ENCODE data around the gene ETV6.

The ETV6 gene

GRCh38 chr12:11854011-11854499 is 204.6 kb downstream of the ETV6 start:
- Mint-ChIP-seq H3K27me3 (no peaks in the 10 kb centered on the region), H3K27ac (no peak overlapping the region), H3K9me3 (ENCODE audit: low read depth) (no peaks in the 10 kb centered on the region), H3K4me3 (no peak overlapping the region), H3K4me1 (ENCODE audit: low read depth) (peaks cover 8% of the 10 kb centered on the region), H3K36me3 (peaks cover 32% of the 10 kb centered on the region)

- H3K27me3 Mint-ChIP-seq, result no peaks in the 10 kb centered on the region
- H3K36me3 Mint-ChIP-seq, result peaks cover 36% of the 10 kb centered on the region
- no peak overlapping the region for H3K27ac Mint-ChIP-seq
- H3K9me3 Mint-ChIP-seq (ENCODE audit: low read depth), result no peaks in the 10 kb centered on the region
- H3K4me3 Mint-ChIP-seq, result no peak overlapping the region
- H3K4me1 Mint-ChIP-seq (ENCODE audit: low read depth), result peaks cover 8% of the 10 kb centered on the region
These were observed 206.5 kb downstream of the ETV6 start for GRCh38 chr12:11855983-11856374.

GRCh38 chr12:11856971-11857370 is 207.5 kb downstream of the ETV6 start:
- no peaks in the 10 kb centered on the region for H3K27me3 Mint-ChIP-seq
- peaks cover 33% of the 10 kb centered on the region for H3K36me3 Mint-ChIP-seq
- no peaks in the 10 kb centered on the region for H3K9me3 Mint-ChIP-seq (ENCODE audit: low read depth)
- peaks cover 8% of the 10 kb centered on the region for H3K4me1 Mint-ChIP-seq (ENCODE audit: low read depth)
- H3K4me3 Mint-ChIP-seq, result no peak overlapping the region
- no peak overlapping the region for H3K27ac Mint-ChIP-seq

GRCh38 chr12:11859705-11860425 is 210.4 kb downstream of the ETV6 start:
- Mint-ChIP-seq H3K9me3 (ENCODE audit: low read depth) (no peaks in the 10 kb centered on the region), H3K27ac (no peak overlapping the region), H3K27me3 (no peaks in the 10 kb centered on the region), H3K4me1 (ENCODE audit: low read depth) (peaks cover 5% of the 10 kb centered on the region), H3K4me3 (no peak overlapping the region), H3K36me3 (peaks cover 44% of the 10 kb centered on the region)

DNA sequence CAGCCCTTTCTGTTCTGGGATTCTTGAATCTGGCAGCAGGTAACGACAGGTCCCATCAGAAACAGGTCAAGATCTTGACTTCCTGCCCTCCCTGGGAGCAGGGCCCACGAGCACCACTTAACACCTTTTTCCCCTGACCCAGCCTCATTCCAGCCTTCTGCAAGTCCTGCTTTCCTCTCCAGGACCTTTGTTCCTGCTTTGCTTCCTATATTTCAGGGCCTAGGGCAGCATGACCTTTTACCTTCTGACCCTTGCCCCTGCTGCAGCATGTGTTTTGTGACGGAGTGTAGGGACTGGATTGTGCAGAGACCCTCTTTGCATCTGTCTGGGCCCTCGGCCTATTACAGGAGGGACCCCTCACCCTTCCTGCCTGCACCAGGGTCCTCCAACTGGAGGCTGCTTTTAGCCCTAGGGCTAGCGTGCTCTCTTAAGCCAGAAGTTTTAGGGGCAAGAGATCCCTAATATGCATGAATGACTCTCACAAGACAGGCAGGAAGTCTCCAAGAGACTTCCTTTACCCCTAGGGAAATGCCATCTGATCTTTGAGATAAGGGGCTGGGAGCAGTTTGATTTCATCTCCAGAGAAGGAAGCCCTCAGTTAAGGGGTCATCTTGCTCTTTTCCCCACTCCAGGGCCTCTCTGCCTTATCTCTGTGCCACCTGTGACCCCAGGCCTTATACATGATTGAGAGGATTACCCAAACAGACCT is 211.8 kb downstream of the ETV6 start:
- Mint-ChIP-seq H3K27ac (no peak overlapping the region), H3K4me1 (ENCODE audit: low read depth) (no peaks in the 10 kb centered on the region), H3K4me3 (no peak overlapping the region), H3K36me3 (peaks cover 47% of the 10 kb centered on the region), H3K9me3 (ENCODE audit: low read depth) (peaks cover 4% of the 10 kb centered on the region), H3K27me3 (no peaks in the 10 kb centered on the region)

DNA sequence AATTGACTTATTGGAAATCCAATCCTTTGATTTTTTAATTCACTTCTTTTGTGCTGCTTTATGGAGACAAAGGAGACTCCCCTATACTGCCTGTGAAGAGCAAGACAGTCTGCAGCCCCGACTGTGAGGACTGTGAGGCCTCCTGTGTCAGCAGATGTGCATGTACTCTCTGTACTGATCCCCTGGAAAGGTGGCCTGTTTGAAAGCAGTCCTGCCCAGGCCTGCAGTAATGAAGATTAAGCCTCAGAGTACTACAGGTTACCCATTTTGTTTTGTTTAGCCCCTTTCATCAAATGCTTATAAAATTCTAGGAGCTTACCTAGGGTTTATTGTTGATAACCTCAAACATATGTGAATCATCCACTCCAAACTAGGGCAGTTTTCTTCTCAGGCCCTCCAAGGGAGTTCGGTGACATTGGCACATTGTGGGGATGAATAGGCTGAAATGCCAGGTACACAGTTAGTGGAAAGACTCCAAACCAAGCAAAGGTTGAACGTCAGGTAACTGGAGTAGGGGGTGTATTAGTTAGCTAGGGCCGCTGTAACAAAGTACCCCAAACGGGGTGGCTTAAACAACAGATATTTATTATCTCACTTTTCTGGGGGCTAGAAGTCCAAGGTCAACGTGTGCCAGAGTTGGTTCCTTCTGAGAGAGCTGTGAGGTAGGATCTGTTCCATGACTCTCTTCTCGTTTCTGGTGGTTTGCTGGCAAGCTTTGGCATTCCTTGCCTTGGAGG is 212.6 kb downstream of the ETV6 start:
- Mint-ChIP-seq H3K27ac (no peak overlapping the region), H3K4me3 (no peak overlapping the region), H3K9me3 (ENCODE audit: low read depth) (peaks cover 4% of the 10 kb centered on the region), H3K36me3 (peaks cover 53% of the 10 kb centered on the region), H3K4me1 (ENCODE audit: low read depth) (no peaks in the 10 kb centered on the region), H3K27me3 (no peaks in the 10 kb centered on the region)

DNA sequence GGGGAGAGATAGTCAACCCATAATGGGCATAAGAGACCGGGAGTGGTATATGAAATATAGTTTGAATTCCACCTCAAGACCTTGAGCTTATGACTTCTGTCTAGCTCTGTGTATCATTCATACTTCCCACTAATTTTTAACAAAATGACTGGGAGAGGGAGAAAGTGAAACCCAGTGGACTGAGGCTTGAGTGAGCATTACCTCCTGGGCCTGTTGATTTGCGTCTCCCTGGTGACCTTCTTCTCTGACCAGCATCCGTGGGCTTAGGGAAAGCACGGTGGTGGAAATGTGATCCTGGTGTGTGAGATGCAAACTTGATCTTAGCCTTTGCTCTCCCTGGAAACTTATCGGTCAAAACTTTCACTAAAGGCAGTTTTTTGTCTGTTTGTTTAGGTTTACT is 213.3 kb downstream of the ETV6 start:
- Mint-ChIP-seq H3K27ac (no peak overlapping the region), H3K4me3 (no peak overlapping the region), H3K27me3 (no peaks in the 10 kb centered on the region), H3K4me1 (ENCODE audit: low read depth) (no peaks in the 10 kb centered on the region), H3K36me3 (peaks cover 54% of the 10 kb centered on the region), H3K9me3 (ENCODE audit: low read depth) (peaks cover 4% of the 10 kb centered on the region)

DNA sequence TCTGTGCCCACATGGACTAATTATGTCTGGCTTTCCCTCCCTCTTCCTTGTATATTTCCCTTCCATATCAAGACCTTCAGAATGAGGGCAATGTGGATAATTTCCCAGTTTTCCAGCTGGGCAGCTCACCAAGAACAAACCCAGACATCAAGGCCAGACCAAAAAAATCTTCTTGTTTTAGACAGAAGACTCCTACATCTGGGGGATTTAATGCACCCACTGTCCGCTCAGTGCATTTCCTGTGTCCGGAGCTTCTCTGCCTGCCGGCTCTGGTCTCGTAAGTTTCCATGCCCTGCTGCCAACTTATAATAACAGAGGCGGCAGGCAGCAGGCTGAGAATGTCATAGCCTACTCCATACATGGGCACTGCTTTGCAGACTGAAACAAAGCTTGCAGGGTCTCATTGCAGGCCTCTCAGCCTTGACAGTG is 214.0 kb downstream of the ETV6 start:
- no peak overlapping the region for H3K4me3 Mint-ChIP-seq
- peaks cover 4% of the 10 kb centered on the region for H3K9me3 Mint-ChIP-seq (ENCODE audit: low read depth)
- peaks cover 55% of the 10 kb centered on the region for H3K36me3 Mint-ChIP-seq
- no peaks in the 10 kb centered on the region for H3K4me1 Mint-ChIP-seq (ENCODE audit: low read depth)
- no peaks in the 10 kb centered on the region for H3K27me3 Mint-ChIP-seq
- H3K27ac Mint-ChIP-seq, result no peak overlapping the region

DNA sequence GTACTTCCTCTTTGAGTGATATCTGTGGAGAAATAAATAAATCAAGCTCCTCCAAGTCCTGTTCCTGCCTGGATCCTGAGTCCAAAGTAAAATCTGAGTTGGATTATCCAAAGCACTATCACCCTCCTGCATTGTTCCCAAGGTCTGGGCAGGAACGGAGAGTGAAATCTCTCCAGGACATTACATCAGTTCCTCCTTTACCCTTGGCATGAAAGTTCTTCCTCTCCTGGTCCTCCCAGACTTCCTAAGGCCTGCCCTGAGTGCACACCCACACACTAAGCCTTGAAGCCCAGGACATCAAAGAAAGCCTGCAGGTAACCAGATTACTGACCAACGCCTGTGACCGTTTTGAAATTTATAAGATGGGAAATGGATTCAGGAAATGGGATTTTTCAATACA is 214.5 kb downstream of the ETV6 start:
- Mint-ChIP-seq H3K27me3 (no peaks in the 10 kb centered on the region), H3K4me1 (ENCODE audit: low read depth) (no peaks in the 10 kb centered on the region), H3K27ac (no peak overlapping the region)

GRCh38 chr12:11865824-11866223 is 216.3 kb downstream of the ETV6 start:
- H3K4me3 Mint-ChIP-seq, result no peak overlapping the region
- H3K4me1 Mint-ChIP-seq (ENCODE audit: low read depth), result no peaks in the 10 kb centered on the region
- H3K36me3 Mint-ChIP-seq, result peaks cover 61% of the 10 kb centered on the region
- H3K27ac Mint-ChIP-seq, result no peak overlapping the region
- H3K9me3 Mint-ChIP-seq (ENCODE audit: low read depth), result peaks cover 4% of the 10 kb centered on the region
- H3K27me3 Mint-ChIP-seq, result no peaks in the 10 kb centered on the region

More for the DNA sequence above, 214.5 kb downstream of the ETV6 start:
- Mint-ChIP-seq H3K9me3 (ENCODE audit: low read depth) (peaks cover 4% of the 10 kb centered on the region), H3K36me3 (peaks cover 51% of the 10 kb centered on the region), H3K4me3 (no peak overlapping the region)

- Mint-ChIP-seq H3K4me3 (no peak overlapping the region), H3K9me3 (ENCODE audit: low read depth) (peaks cover 4% of the 10 kb centered on the region), H3K27me3 (no peaks in the 10 kb centered on the region), H3K36me3 (peaks cover 53% of the 10 kb centered on the region), H3K27ac (no peak overlapping the region), H3K4me1 (ENCODE audit: low read depth) (no peaks in the 10 kb centered on the region)
These were observed 218.6 kb downstream of the ETV6 start for GRCh38 chr12:11868027-11868426.

GRCh38 chr12:11869406-11869805 is 219.9 kb downstream of the ETV6 start:
- H3K27me3 Mint-ChIP-seq, result no peaks in the 10 kb centered on the region
- H3K4me3 Mint-ChIP-seq, result no peak overlapping the region
- no peak overlapping the region for H3K27ac Mint-ChIP-seq
- H3K9me3 Mint-ChIP-seq (ENCODE audit: low read depth), result peaks cover 4% of the 10 kb centered on the region
- H3K36me3 Mint-ChIP-seq, result peaks cover 45% of the 10 kb centered on the region
- no peaks in the 10 kb centered on the region for H3K4me1 Mint-ChIP-seq (ENCODE audit: low read depth)

DNA sequence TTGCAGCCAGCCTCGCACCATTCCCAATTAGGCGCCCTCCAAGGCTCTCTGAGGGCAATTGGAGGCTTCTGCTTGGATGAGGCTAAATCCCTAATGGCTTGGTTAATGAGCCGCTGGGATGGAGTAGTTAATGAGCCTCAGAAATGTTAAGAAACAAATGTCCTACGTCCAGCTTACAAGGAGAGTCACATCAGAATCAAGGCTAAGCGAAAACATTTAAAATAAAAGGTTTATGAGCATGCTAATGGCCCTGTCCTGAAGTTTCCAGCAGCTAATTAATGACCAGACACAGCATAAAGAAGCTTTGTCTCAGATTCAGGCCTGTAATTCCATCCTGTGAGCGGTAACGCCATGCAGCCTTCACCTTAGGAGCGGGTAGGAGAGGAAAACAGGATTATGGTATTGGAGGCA is 220.6 kb downstream of the ETV6 start:
- H3K27ac Mint-ChIP-seq, result no peak overlapping the region
- H3K36me3 Mint-ChIP-seq, result peaks cover 40% of the 10 kb centered on the region
- H3K4me3 Mint-ChIP-seq, result no peak overlapping the region
- H3K4me1 Mint-ChIP-seq (ENCODE audit: low read depth), result peaks cover 3% of the 10 kb centered on the region
- H3K9me3 Mint-ChIP-seq (ENCODE audit: low read depth), result peaks cover 4% of the 10 kb centered on the region
- H3K27me3 Mint-ChIP-seq, result no peaks in the 10 kb centered on the region

DNA sequence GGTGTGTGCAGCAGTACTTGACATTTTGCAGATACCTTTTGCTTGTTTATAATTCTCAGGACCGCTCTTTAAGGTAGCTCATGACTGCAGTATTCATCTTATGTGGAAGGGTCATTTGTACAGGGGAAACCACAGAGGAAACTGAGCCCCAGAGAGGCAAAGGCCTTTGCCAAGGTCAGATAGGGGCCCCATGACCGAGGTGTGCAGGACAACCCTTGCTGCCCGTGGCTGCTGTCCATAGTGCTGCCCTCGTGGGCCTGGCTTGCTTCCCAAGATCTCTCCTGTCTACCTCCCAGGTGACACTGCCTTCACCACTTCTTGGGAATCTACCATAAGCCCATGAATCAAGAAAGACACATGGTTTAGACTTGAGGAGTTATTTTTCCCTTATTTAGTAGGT is 222.6 kb downstream of the ETV6 start:
- H3K4me3 Mint-ChIP-seq, result no peak overlapping the region
- H3K36me3 Mint-ChIP-seq, result peaks cover 28% of the 10 kb centered on the region
- H3K27ac Mint-ChIP-seq, result no peak overlapping the region
- H3K27me3 Mint-ChIP-seq, result no peaks in the 10 kb centered on the region
- H3K9me3 Mint-ChIP-seq (ENCODE audit: low read depth), result no peaks in the 10 kb centered on the region
- H3K4me1 Mint-ChIP-seq (ENCODE audit: low read depth), result peaks cover 23% of the 10 kb centered on the region

GRCh38 chr12:11875414-11875935 is 226.0 kb downstream of the ETV6 start:
- Mint-ChIP-seq H3K4me3 (no peak overlapping the region), H3K36me3 (peaks cover 25% of the 10 kb centered on the region), H3K9me3 (ENCODE audit: low read depth) (no peaks in the 10 kb centered on the region), H3K27ac (no peak overlapping the region), H3K4me1 (ENCODE audit: low read depth) (peaks cover 26% of the 10 kb centered on the region), H3K27me3 (no peaks in the 10 kb centered on the region)

Data from activated naive CD8-positive, alpha-beta T cell (primary cell).